DMS153 treated with DMSO at 0.1 percent for 48 hours (cell line): Measurements from ENCODE around the gene SNX19.

Source experiments
- DNase-seq: peaks from one replicate; lab custom pipeline; 2025; ENCODE audit not compliant: unreplicated experiment; lab: John Stamatoyannopoulos, UW

SNX19 gene

DNA sequence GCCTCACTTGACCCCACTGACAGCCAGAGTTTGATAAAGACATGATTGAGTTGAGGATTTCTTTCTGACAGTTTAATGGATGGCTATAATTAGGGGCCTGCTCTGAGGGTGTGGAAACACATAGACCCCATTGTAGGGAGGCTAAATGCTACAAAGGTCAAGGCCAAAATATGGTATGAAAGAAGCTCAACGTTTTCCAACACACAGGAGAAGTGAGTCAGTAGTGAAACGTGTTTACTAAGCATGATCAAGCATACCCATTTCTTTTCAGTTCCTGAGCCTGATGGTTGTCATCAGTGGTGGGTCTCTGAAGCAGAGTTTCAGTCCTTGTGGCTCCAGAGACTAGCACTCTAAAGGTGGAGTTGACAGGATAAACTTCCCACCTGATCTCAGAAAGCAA, 69.7 kb downstream of the SNX19 start:
- DNase-seq, result no peak

GRCh38 chr11:130842001-130842400, 74.3 kb downstream of the SNX19 start:
- no peak for DNase-seq

- no peak for DNase-seq
Measured at GRCh38 chr11:130840679-130841078, 75.6 kb downstream of the SNX19 start.

GRCh38 chr11:130839981-130840666, 76.2 kb downstream of the SNX19 start:
- no peak for DNase-seq

DNA sequence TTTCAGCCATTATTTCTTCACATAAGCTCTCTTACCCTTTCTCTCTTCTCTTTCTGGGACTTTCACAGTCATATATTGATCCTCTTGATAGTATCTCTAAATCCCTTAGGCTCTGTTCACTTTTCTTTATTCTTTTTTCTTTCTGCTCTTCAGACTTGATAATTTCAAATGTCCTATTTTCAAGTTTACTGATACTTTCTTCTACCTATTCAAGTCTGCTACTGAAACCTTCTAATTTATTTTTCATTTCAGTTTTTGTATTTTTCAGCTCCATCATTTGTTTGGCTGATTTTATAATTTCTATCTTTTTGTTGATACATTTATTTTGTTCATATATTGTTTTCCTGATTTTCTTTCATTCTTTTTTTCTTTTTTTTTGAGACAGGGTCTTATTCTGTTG, 79.1 kb downstream of the SNX19 start:
- no peak for DNase-seq

DNA sequence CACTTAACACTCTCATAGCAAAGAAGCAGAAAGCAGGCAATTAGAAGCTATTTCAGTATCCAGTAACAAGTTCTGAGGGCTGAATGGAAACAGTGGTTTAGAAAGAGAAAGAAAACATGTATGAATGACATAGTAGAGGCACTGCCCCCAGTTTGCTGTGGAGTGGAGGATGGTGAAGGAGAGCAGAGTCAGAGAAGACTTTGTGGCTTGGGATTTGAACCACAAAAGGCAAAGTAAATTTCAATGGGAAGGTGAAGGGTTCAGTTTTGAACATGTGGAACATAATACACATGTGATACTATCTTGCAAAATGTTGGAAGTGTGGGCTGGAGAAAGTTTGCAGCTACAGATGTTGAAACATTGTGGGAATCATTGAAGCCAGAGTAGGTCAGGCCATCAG, 81.4 kb downstream of the SNX19 start:
- no peak for DNase-seq

DNA sequence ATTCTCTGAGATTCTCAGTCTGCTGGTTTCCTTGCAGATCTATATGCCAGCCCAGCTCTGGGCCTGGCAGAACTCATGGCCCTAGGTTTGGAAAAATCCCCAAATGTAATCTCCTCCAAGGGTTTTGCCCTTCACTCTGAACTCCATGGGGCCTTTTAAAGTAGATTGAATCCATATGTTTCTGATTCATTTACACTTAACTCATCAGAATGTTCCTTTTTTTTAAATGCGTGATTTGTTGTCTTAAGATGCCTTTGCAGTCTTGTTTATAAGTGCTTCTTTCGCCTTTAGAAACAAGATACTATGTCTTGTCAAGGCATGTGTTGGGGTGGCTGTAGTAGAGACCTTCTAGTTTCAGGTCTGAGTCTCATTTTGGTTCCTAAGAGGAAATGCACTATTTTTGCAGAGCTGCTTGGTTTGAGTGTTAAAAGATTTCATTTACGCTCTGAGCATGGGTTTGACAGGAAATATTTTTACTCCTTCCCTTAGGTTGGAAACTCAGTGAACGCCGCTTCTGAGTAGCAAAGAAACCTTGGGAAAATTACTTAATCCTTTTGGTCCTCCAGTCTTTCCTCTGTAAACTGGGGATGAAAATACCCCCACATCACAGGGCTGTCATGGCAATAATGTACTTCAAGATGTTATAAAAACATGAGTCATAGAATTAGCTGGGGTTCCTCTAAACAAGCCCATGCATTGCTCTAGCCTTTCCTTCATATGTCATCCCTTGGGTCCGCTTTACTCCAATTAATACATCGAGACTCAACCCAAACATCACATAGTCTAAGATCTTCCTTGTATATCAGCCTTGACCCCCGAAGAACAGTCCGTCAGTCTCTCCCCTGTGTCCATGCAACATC, 83.5 kb downstream of the SNX19 start:
- no peak for DNase-seq

GRCh38 chr11:130831976-130832375, 84.3 kb downstream of the SNX19 start:
- DNase-seq, result no peak

- DNase-seq, result no peak
Measured at GRCh38 chr11:130831506-130831905, 84.8 kb downstream of the SNX19 start.

- DNase-seq, result no peak
Measured at GRCh38 chr11:130830566-130830965, 85.7 kb downstream of the SNX19 start.

- DNase-seq, result no peak
Measured at GRCh38 chr11:130829920-130830511, 86.3 kb downstream of the SNX19 start.

- no peak for DNase-seq
Measured at GRCh38 chr11:130828741-130829140, 87.5 kb downstream of the SNX19 start.

DNA sequence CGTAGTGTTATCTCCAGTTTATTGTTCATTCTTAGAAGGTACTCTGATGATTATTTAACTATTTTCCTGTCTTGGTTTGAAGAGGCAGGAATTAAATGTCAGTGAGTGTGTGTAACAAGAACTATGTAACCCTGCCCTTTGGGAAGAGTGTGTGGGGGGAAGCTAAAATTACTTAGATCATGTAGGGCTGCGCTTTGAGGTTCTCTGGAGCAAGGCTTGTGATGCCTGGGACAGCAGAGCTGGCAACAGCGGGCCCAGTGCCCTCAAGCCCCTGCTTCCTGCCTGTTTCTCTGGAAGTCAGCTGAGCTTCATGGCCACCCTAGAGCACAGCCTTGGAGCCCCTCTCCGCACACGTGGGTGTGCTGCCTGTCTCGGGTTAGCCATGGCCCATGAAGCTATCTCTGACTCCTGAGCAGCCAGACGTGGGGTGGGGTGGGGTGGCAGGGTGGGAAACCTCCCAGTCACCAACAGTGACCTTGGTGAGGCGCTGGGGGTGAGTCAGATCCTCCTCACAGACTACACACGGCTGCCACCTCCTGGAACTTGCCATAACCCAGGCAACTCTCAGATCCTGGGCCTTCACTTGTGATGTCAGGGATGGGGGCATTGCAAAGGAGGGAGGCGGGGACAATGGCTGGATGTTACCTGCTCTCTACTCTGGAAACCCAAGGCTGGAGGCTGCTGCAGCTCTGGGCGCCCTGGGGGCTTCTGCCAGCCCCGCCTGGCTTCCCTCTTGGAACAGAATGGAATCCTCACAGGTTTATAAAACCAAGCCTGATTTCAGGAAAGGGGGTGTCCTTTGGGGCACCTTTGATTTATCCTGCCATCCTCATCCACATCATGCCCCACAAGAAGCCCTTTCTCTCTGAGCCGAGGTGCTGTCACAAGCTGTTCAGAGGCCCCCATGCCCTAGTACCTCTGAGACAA, 88.6 kb downstream of the SNX19 start:
- no peak for DNase-seq

DNA sequence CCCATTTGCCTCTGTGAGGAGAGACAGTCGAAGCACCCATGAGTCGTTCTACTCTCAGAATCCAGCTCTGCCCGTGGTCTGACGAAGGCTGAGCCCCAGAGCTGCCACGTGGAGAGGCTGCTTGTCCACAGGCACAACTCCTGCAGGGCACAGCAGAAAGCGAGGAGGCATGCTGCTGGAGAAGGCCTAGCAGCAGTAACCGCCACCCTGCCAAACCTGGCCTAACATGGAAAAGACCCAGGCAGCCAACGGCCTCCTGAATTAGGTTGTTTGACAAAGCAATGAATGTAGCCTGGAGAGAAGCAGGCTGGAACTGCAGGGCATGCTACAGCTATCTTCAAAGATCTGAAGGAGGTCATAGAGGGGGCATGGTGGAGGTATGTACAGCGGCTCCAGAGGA, 89.7 kb downstream of the SNX19 start:
- no peak for DNase-seq

GRCh38 chr11:130825983-130826382, 90.3 kb downstream of the SNX19 start:
- no peak for DNase-seq

- DNase-seq, result no peak
Measured at GRCh38 chr11:130825561-130825960, 90.7 kb downstream of the SNX19 start.
